Stomach (tissue), 4 donors: ENCODE measurements around the gene SYT15B.
"Not testable (repeated sequence)": the region's sequence is repeated elsewhere in the genome, so short reads cannot be mapped to it uniquely, and the experiment has no call there.

Experiments
- POLR2A ChIP-seq, 4 donors: fragments of 450-650 bp; IDR thresholded peaks; one replicate each; pipeline ENCODE4 v1.6.1; 2016; ENCODE audit warnings: antibody characterized with exemption in 4 of 4, control low read depth in 2 of 4, mild to moderate bottlenecking in 1 of 4, moderate library complexity in 1 of 4
- POLR2AphosphoS5 ChIP-seq, 3 donors: sonication (generic); formaldehyde crosslinking; IDR thresholded peaks; one replicate each; pipeline ENCODE4 v1.6.1; 2016; ENCODE audit warnings: antibody characterized with exemption in 3 of 3

- TF ChIP-seq POLR2A, POLR2AphosphoS5 (IDR thresholded peaks at IDR 0.05): not testable (repeated sequence)
Measured at GRCh38 chr10:47743611-47744550, 19.5 kb downstream of the SYT15B start.
